Parathyroid adenoma (tissue), 2 donors: Measurements from ENCODE around the gene TENM4.

Experiments used
- H2AFZ ChIP-seq: fragments of 300-600 bp; sonication (generic); one replicate; pipeline ENCODE4 v1.7.0; 2017; ENCODE audit warnings: antibody characterized with exemption, mild to moderate bottlenecking
- H3K27ac ChIP-seq: fragments of 300-600 bp; sonication (generic); one replicate; pipeline ENCODE4 v1.7.0; 2017
- H3K27me3 ChIP-seq: fragments of 300-600 bp; sonication (generic); one replicate; pipeline ENCODE4 v1.7.0; 2017; ENCODE audit warnings: low read length; ENCODE audit not compliant: control insufficient read depth, insufficient read depth
- H3K36me3 ChIP-seq: fragments of 300-600 bp; sonication (generic); one replicate; pipeline ENCODE4 v1.7.0; 2017; ENCODE audit warnings: low read length; ENCODE audit not compliant: control insufficient read depth, insufficient read depth
- H3K4me1 ChIP-seq: fragments of 300-600 bp; sonication (generic); one replicate; pipeline ENCODE4 v1.7.0; 2017; ENCODE audit warnings: control low read depth
- H3K4me2 ChIP-seq: fragments of 300-600 bp; sonication (generic); one replicate; pipeline ENCODE4 v1.7.0; 2017; ENCODE audit warnings: low read length
- H3K4me3 ChIP-seq: fragments of 300-600 bp; sonication (generic); one replicate; pipeline ENCODE4 v1.7.0; 2017; ENCODE audit warnings: low read depth, low read length
- H3K79me2 ChIP-seq: fragments of 300-600 bp; sonication (generic); one replicate; pipeline ENCODE4 v1.7.0; 2017; ENCODE audit warnings: control low read depth
- H3K9ac ChIP-seq: fragments of 300-600 bp; sonication (generic); one replicate; pipeline ENCODE4 v1.7.0; 2017; ENCODE audit warnings: mild to moderate bottlenecking
- H3K9me3 ChIP-seq: fragments of 300-600 bp; sonication (generic); one replicate; pipeline ENCODE4 v1.7.0; 2017; ENCODE audit warnings: low read length; ENCODE audit not compliant: control insufficient read depth
- TF ChIP-seq, protein P1 (sequence below): fragments of 300-600 bp; sonication (generic); IDR thresholded peaks from one replicate; pipeline ENCODE4 v1.7.0; 2017; ENCODE audit warnings: antibody characterized with exemption, mild to moderate bottlenecking
- donor health status: primary hyperparathyroidism.

TENM4 gene

GRCh38 chr11:78870655-78871054 is 570.2 kb downstream of the TENM4 start:
- H3K27me3 ChIP-seq: no peaks in the 10 kb centered on the region
- TF ChIP-seq, protein P1, sequence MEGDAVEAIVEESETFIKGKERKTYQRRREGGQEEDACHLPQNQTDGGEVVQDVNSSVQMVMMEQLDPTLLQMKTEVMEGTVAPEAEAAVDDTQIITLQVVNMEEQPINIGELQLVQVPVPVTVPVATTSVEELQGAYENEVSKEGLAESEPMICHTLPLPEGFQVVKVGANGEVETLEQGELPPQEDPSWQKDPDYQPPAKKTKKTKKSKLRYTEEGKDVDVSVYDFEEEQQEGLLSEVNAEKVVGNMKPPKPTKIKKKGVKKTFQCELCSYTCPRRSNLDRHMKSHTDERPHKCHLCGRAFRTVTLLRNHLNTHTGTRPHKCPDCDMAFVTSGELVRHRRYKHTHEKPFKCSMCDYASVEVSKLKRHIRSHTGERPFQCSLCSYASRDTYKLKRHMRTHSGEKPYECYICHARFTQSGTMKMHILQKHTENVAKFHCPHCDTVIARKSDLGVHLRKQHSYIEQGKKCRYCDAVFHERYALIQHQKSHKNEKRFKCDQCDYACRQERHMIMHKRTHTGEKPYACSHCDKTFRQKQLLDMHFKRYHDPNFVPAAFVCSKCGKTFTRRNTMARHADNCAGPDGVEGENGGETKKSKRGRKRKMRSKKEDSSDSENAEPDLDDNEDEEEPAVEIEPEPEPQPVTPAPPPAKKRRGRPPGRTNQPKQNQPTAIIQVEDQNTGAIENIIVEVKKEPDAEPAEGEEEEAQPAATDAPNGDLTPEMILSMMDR: no peak

DNA sequence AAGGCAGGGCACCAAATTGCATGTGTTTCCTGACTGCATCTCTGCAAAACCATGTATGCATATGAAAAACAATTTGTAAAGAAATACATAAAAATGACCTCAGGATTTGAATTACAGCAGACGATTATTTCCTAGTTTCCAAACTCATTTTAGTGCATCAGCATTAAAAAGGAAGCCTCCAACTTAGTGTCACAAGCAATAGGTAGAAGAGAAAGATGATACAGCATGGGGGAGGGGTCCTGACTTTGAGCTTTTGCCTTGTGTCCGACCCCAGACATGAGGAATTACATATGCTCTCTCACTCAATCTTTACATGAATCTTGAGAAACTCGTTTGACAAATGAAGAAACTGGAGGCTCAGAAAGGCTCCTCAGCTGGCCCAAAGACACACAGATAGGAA is 571.5 kb downstream of the TENM4 start:
- Histone ChIP-seq H3K79me2 (no peaks in the 10 kb centered on the region), H3K27ac (no peak overlapping the region), H3K36me3 (no peaks in the 10 kb centered on the region), H2AFZ (no peak overlapping the region), H3K9me3 (no peaks in the 10 kb centered on the region), H3K4me1 (no peaks in the 10 kb centered on the region), H3K27me3 (no peaks in the 10 kb centered on the region), H3K9ac (no peak overlapping the region), H3K4me3 (no peak overlapping the region), H3K4me2 (no peak overlapping the region)
- TF ChIP-seq, protein P1: no peak

More at GRCh38 chr11:78870655-78871054, 570.2 kb downstream of the TENM4 start:
- H3K27ac ChIP-seq: no peak overlapping the region
- no peak overlapping the region for H3K4me3 ChIP-seq
- H3K9me3 ChIP-seq: no peaks in the 10 kb centered on the region
- H2AFZ ChIP-seq: no peak overlapping the region
- no peaks in the 10 kb centered on the region for H3K4me1 ChIP-seq
- no peak overlapping the region for H3K4me2 ChIP-seq
- H3K9ac ChIP-seq: no peak overlapping the region
- no peaks in the 10 kb centered on the region for H3K79me2 ChIP-seq
- H3K36me3 ChIP-seq: no peaks in the 10 kb centered on the region

- H3K9ac ChIP-seq: no peak overlapping the region
- no peaks in the 10 kb centered on the region for H3K79me2 ChIP-seq
- H3K36me3 ChIP-seq: no peaks in the 10 kb centered on the region
- no peaks in the 10 kb centered on the region for H3K4me1 ChIP-seq
- no peak overlapping the region for H3K4me2 ChIP-seq
- H3K9me3 ChIP-seq: no peaks in the 10 kb centered on the region
- H3K4me3 ChIP-seq: no peak overlapping the region
- no peaks in the 10 kb centered on the region for H3K27me3 ChIP-seq
- no peak overlapping the region for H3K27ac ChIP-seq
- TF ChIP-seq, protein P1: no peak
- H2AFZ ChIP-seq: no peak overlapping the region
Observed at GRCh38 chr11:78868563-78868962, 572.3 kb downstream of the TENM4 start.

DNA sequence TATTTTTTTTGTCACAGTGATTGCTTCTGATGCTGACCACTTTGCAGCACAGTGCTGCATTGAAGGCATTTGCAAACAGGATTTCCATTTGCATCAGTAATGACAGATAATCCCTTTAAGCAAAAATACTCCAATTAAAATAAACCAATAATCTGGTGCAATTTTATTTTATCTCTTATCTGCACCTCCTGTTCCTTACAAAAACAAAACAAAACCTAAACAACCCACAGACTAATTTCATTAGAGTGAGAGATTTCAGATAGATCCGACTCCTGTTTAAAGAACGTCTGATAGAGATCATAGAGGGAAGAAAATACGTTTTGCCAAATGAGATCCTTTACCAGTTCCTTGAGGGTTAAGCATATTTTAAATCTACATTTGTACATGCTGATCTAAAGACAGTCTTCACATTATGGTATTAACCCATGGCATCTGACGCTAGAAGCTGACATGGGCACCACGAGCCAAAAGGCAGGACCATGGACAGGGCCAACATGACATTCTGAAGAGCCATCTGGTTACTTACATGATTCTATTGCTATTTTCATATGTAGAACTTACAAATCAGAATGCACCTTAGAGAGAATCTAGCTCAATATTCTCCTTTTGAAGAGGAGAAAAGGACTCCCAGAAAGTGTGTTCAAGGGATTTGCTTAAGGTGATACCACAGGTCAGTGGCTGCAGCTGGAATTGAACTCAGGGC is 580.0 kb downstream of the TENM4 start:
- Histone ChIP-seq H3K27me3 (no peaks in the 10 kb centered on the region), H3K9ac (no peak overlapping the region), H3K4me3 (no peak overlapping the region), H3K9me3 (no peaks in the 10 kb centered on the region), H3K36me3 (no peaks in the 10 kb centered on the region), H3K27ac (no peak overlapping the region), H3K4me1 (no peaks in the 10 kb centered on the region), H3K79me2 (no peaks in the 10 kb centered on the region), H2AFZ (no peak overlapping the region), H3K4me2 (no peak overlapping the region)
- TF ChIP-seq, protein P1: no peak

DNA sequence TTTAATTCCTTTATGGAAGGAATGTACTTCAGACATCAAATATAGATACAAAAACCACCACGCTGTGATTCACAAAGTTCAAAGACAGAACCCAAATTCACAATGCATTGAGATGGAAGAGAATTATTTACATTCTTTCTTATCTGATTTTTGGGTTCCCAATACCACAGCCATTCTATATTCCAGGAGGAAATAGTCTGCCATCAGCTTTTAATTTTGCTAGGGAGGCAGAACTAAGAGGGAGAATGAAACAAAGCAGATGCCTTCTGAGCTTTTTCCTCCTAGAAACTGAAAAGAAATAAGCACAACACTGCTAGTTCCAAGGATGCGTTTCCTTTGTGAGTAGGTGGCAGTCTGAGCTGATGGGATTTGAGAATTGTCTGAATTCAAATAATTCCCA is 583.1 kb downstream of the TENM4 start:
- H3K4me3 ChIP-seq: no peak overlapping the region
- H3K9me3 ChIP-seq: no peaks in the 10 kb centered on the region
- H3K27me3 ChIP-seq: no peaks in the 10 kb centered on the region
- H3K79me2 ChIP-seq: no peaks in the 10 kb centered on the region
- H3K4me1 ChIP-seq: no peaks in the 10 kb centered on the region
- no peak overlapping the region for H3K27ac ChIP-seq
- no peak overlapping the region for H3K9ac ChIP-seq
- H3K4me2 ChIP-seq: no peak overlapping the region
- no peak overlapping the region for H2AFZ ChIP-seq
- TF ChIP-seq, protein P1: no peak
- H3K36me3 ChIP-seq: no peaks in the 10 kb centered on the region
